Measurements from ENCODE around the gene TRIM26.
A peak's percentile ranks its signal among the peaks of the same experiment; 100 is the strongest.
"Not testable (repeated sequence)": the region's sequence is repeated elsewhere in the genome, so short reads cannot be mapped to it uniquely, and the experiment has no call there.

Gene TRIM26

DNA sequence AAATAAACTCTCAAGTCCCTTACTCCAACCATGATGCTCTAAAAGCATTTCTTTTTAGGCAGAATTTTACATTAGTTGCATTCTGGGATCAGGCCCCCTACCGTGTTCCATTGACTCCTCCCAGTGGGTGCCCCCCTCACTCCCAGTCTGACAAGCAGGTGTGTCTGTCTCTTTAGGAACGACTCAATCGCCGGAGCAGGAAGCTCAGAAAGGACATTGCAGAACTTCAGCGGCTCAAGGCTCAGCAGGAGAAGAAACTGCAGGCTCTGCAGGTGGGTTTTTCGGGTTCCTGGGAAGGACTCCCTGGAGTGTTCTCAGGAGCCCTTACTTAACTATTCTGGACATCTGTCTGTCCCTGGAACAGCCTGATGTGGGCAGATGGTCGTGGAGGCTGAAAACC is 67.4 kb downstream of the TRIM26 start:
- TF ChIP-seq ZNF565 (CRISPR knock-in tag; conservative IDR thresholded peaks at IDR 0.05; ENCODE audit: low read depth) (no peak), GLIS3 (CRISPR knock-in tag; IDR thresholded peaks at IDR 0.05) (no peak), CREB5 (CRISPR knock-in tag; IDR thresholded peaks at IDR 0.05; ENCODE audit: low read depth) (no peak), ESRRG (CRISPR knock-in tag; IDR thresholded peaks at IDR 0.05) (no peak)
- ATAC-seq: no peak

GRCh38 chr6:30144811-30145210 is 68.4 kb downstream of the TRIM26 start:
- no peak for TF ChIP-seq RARB (CRISPR knock-in tag; IDR thresholded peaks at IDR 0.05)
- TF ChIP-seq BACH2 (CRISPR knock-in tag; IDR thresholded peaks at IDR 0.05; ENCODE audit: borderline replicate concordance): no peak
- TF ChIP-seq TSHZ2 (CRISPR knock-in tag; IDR thresholded peaks at IDR 0.05): no peak
- TF ChIP-seq ZNF8 (CRISPR knock-in tag; IDR thresholded peaks at IDR 0.05): no peak
- ATAC-seq: no peak

GRCh38 chr6:30143780-30144179 is 69.4 kb downstream of the TRIM26 start:
- TF ChIP-seq CSDC2 (CRISPR knock-in tag; IDR thresholded peaks at IDR 0.05): no peak
- TF ChIP-seq ZC3H10 (CRISPR knock-in tag; IDR thresholded peaks at IDR 0.05): no peak
- TF ChIP-seq PPARA (CRISPR knock-in tag; IDR thresholded peaks at IDR 0.05; ENCODE audit: borderline replicate concordance): no peak
- no peak for TF ChIP-seq BACH2 (CRISPR knock-in tag; IDR thresholded peaks at IDR 0.05; ENCODE audit: borderline replicate concordance)
- peak; percentile 86; the same call in 1 of the 2 replicates for TF ChIP-seq TCF4 (CRISPR knock-in tag; IDR thresholded peaks at IDR 0.05; ENCODE audit: borderline replicate concordance)
- TF ChIP-seq SNAI2 (CRISPR knock-in tag; IDR thresholded peaks at IDR 0.05): no peak
- ATAC-seq: no peak

GRCh38 chr6:30142665-30143064 is 70.5 kb downstream of the TRIM26 start:
- no peak for ATAC-seq
- TF ChIP-seq ZNF70 (CRISPR knock-in tag; IDR thresholded peaks at IDR 0.05) (no peak), TOX (CRISPR knock-in tag; IDR thresholded peaks at IDR 0.05; ENCODE audit: borderline replicate concordance) (no peak), BACH2 (CRISPR knock-in tag; IDR thresholded peaks at IDR 0.05; ENCODE audit: borderline replicate concordance) (no peak), ZFP3 (CRISPR knock-in tag; IDR thresholded peaks at IDR 0.05) (no peak), PATZ1 (CRISPR knock-in tag; IDR thresholded peaks at IDR 0.05; ENCODE audit: borderline replicate concordance) (no peak), ZFP30 (CRISPR knock-in tag; IDR thresholded peaks at IDR 0.05) (no peak), ZNF8 (CRISPR knock-in tag; IDR thresholded peaks at IDR 0.05) (no peak), CSRNP3 (CRISPR knock-in tag; IDR thresholded peaks at IDR 0.05) (no peak), ARNTL (CRISPR knock-in tag; IDR thresholded peaks at IDR 0.05; ENCODE audit: borderline replicate concordance, low read depth) (no peak), POU6F1 (CRISPR knock-in tag; IDR thresholded peaks at IDR 0.05; ENCODE audit: borderline replicate concordance, low read depth) (no peak), CSDC2 (CRISPR knock-in tag; IDR thresholded peaks at IDR 0.05) (no peak), RARB (CRISPR knock-in tag; IDR thresholded peaks at IDR 0.05) (no peak), TSHZ2 (CRISPR knock-in tag; IDR thresholded peaks at IDR 0.05) (no peak), SNAI2 (CRISPR knock-in tag; IDR thresholded peaks at IDR 0.05) (no peak), PPARA (CRISPR knock-in tag; IDR thresholded peaks at IDR 0.05; ENCODE audit: borderline replicate concordance) (no peak), OSR1 (CRISPR knock-in tag; IDR thresholded peaks at IDR 0.05) (no peak), ZNF565 (CRISPR knock-in tag; conservative IDR thresholded peaks at IDR 0.05; ENCODE audit: low read depth) (no peak)

GRCh38 chr6:30140240-30140639 is 73.0 kb downstream of the TRIM26 start:
- ATAC-seq: not testable (repeated sequence)
